H1 (cell line): ENCODE data around the gene OSM. TPM values are rescaled to one million over a fixed set of nuclear protein-coding genes. Genes with fewer than 3 reads are reported as not detected.
A peak's percentile ranks its signal among the peaks of the same experiment; 100 is the strongest.

Source experiments
- CTCF ChIA-PET: fragments of 300-600 bp; sonication (Branson Sonifier 250); formaldehyde crosslinking; loops from one replicate; lab custom pipeline; 2021; ENCODE audit not compliant: partially characterized antibody; lab: Charles Lee
- POLR2A ChIA-PET: fragments of 300-600 bp; sonication (Branson Sonifier 250); formaldehyde crosslinking; loops from one replicate; lab custom pipeline; 2021; ENCODE audit warnings: inconsistent platforms; ENCODE audit not compliant: partially characterized antibody; lab: Charles Lee
- DNase-seq, 2 experiments: peaks; one replicate each; pipeline versions ENCODE4 v3.0.0 to v3.0.0-alpha.2; 2010 to 2022; ENCODE audit warnings: low spot score in 2 of 2, low read depth in 1 of 2, mixed read lengths in 1 of 2
- FAIRE-seq: peaks from 2 replicates; lab custom pipeline; 2011; peaks lifted over from hg19 to GRCh38; lab: Jason Lieb, UNC
- H2AFZ ChIP-seq: 2 replicates; pipeline ENCODE4 v1.8.1; 2012; ENCODE audit warnings: low read length, inconsistent platforms
- H2AK5ac ChIP-seq: 2 replicates; pipeline ENCODE4 v1.6.1; 2013; ENCODE audit warnings: low read depth, low read length
- H2BK120ac ChIP-seq: replicated peaks from 2 replicates; pipeline ENCODE3; 2013; ENCODE audit warnings: low read depth, low read length, inconsistent platforms
- H2BK12ac ChIP-seq: 2 replicates; pipeline ENCODE4 v1.6.1; 2013; ENCODE audit warnings: low read depth, low read length
- H2BK15ac ChIP-seq: 2 replicates; pipeline ENCODE4 v1.6.1; 2013; ENCODE audit warnings: low read length
- H2BK20ac ChIP-seq: 2 replicates; pipeline ENCODE4 v1.6.1; 2013; ENCODE audit warnings: low read length
- H2BK5ac ChIP-seq: 2 replicates; pipeline ENCODE4 v1.6.1; 2013; ENCODE audit warnings: low read depth, low read length
- H3K14ac ChIP-seq: 2 replicates; pipeline ENCODE4 v1.6.1; 2013; ENCODE audit warnings: inconsistent platforms; ENCODE audit not compliant: insufficient read length
- H3K18ac ChIP-seq: 2 replicates; pipeline ENCODE4 v1.6.1; 2013; ENCODE audit warnings: low read length; ENCODE audit errors: extremely low read depth
- H3K23ac ChIP-seq: 2 replicates; pipeline ENCODE4 v1.6.1; 2013; ENCODE audit warnings: inconsistent platforms; ENCODE audit not compliant: insufficient read length
- H3K23me2 ChIP-seq: 2 replicates; pipeline ENCODE4 v1.6.1; 2013; ENCODE audit warnings: low read depth, low read length
- H3K27ac ChIP-seq: 2 replicates; pipeline ENCODE4 v1.6.1; 2011; ENCODE audit warnings: low read depth, low read length, inconsistent platforms
- H3K27me3 ChIP-seq, 4 experiments: replicated peaks in 1 of 4; 1 replicate in 1 of 4; 2 replicates in 3 of 4; pipeline versions ENCODE4 v1.6.1 to v1.8.1; 2011 to 2013; ENCODE audit warnings: low read length in 3 of 4, mild to moderate bottlenecking in 3 of 4, inconsistent platforms in 2 of 4, mixed read lengths in 2 of 4, moderate library complexity in 1 of 4; ENCODE audit not compliant: control insufficient read depth in 3 of 4, insufficient read depth in 3 of 4; ENCODE audit errors: extremely low read depth in 1 of 4
- H3K36me3 ChIP-seq, 4 experiments: 2 replicates each; pipeline versions ENCODE4 v1.6.1 to v1.8.1; 2011 to 2013; ENCODE audit warnings: mild to moderate bottlenecking in 4 of 4, low read length in 3 of 4, moderate library complexity in 2 of 4, control low read depth in 1 of 4, inconsistent platforms in 1 of 4; ENCODE audit not compliant: insufficient read depth in 4 of 4, control insufficient read depth in 2 of 4
- H3K4ac ChIP-seq: replicated peaks from 2 replicates; pipeline ENCODE3; 2013; ENCODE audit warnings: low read length, low read depth, mixed read lengths, inconsistent platforms; ENCODE audit not compliant: insufficient read length
- H3K4me1 ChIP-seq, 4 experiments: replicated peaks in 1 of 4; 1 replicate in 1 of 4; 2 replicates in 3 of 4; pipeline versions ENCODE4 v1.6.1 to v1.8.1; 2011 to 2013; ENCODE audit warnings: low read length in 3 of 4, inconsistent platforms in 2 of 4, mixed read lengths in 1 of 4; ENCODE audit not compliant: insufficient read depth in 4 of 4, control insufficient read depth in 3 of 4
- H3K4me2 ChIP-seq, 2 experiments: 2 replicates each; pipeline versions ENCODE4 v1.6.1 to v1.8.1; 2011 to 2013; ENCODE audit warnings: low read depth in 2 of 2, low read length in 2 of 2, control low read depth in 1 of 2, inconsistent platforms in 1 of 2, mild to moderate bottlenecking in 1 of 2; ENCODE audit not compliant: insufficient read depth in 1 of 2
- H3K4me3 ChIP-seq, 4 experiments: fragments of 200-600, 300-600 bp in 1 of 4; sonication (generic), shearing (Covaris generic), sonication (Bioruptor Twin) in 1 of 4; 2 replicates each; pipeline versions ENCODE4 v1.5.1 to v1.8.1; 2011 to 2016; ENCODE audit warnings: low read length in 4 of 4, low read depth in 3 of 4, control low read depth in 2 of 4, inconsistent platforms in 2 of 4, mild to moderate bottlenecking in 2 of 4, mixed read lengths in 1 of 4, moderate library complexity in 1 of 4; ENCODE audit not compliant: insufficient read depth in 2 of 4; ENCODE audit errors: extremely low read depth in 1 of 4
- H3K56ac ChIP-seq: replicated peaks from 2 replicates; pipeline ENCODE3; 2013; ENCODE audit warnings: low read depth, mild to moderate bottlenecking, mixed read lengths, low read length, inconsistent platforms; ENCODE audit not compliant: insufficient read length
- H3K79me1 ChIP-seq: 2 replicates; pipeline ENCODE4 v1.6.1; 2013; ENCODE audit warnings: low read depth, low read length, control low read depth
- H3K79me2 ChIP-seq, 2 experiments: 2 replicates each; pipeline versions ENCODE4 v1.6.1 to v1.8.1; 2012 to 2013; ENCODE audit warnings: low read length in 2 of 2, mild to moderate bottlenecking in 2 of 2, inconsistent platforms in 1 of 2; ENCODE audit not compliant: insufficient read depth in 2 of 2, control insufficient read depth in 1 of 2
- H3K9ac ChIP-seq, 4 experiments: replicated peaks in 1 of 4; 1 replicate in 1 of 4; 2 replicates in 3 of 4; pipeline versions ENCODE4 v1.6.1 to v1.8.1; 2011 to 2013; ENCODE audit warnings: low read depth in 3 of 4, low read length in 3 of 4, control low read depth in 2 of 4, mild to moderate bottlenecking in 2 of 4, moderate library complexity in 2 of 4, inconsistent platforms in 1 of 4; ENCODE audit errors: extremely low read depth in 1 of 4
- H3K9me3 ChIP-seq, 2 experiments: 2 replicates each; pipeline versions ENCODE4 v1.6.1 to v1.8.1; 2012 to 2013; ENCODE audit warnings: mild to moderate bottlenecking in 2 of 2, moderate library complexity in 2 of 2, control low read depth in 1 of 2, inconsistent platforms in 1 of 2, low read depth in 1 of 2, low read length in 1 of 2, mixed read lengths in 1 of 2; ENCODE audit not compliant: insufficient read depth in 2 of 2
- H4K20me1 ChIP-seq, 2 experiments: replicated peaks in 1 of 2; 2 replicates each; pipeline versions ENCODE3 to v1.8.1; 2011 to 2013; ENCODE audit warnings: inconsistent platforms in 2 of 2, low read length in 2 of 2, mild to moderate bottlenecking in 1 of 2; ENCODE audit not compliant: insufficient read depth in 2 of 2, control insufficient read depth in 1 of 2
- H4K5ac ChIP-seq: 2 replicates; pipeline ENCODE4 v1.6.1; 2013; ENCODE audit warnings: low read length, low read depth, mixed read lengths, inconsistent platforms; ENCODE audit not compliant: insufficient read length
- H4K8ac ChIP-seq: 2 replicates; pipeline ENCODE4 v1.8.0; 2013; ENCODE audit warnings: mild to moderate bottlenecking, moderate library complexity, low read length, inconsistent platforms; ENCODE audit not compliant: insufficient read depth; ENCODE audit errors: extremely low read depth
- H4K91ac ChIP-seq: replicated peaks from 2 replicates; pipeline ENCODE3; 2013; ENCODE audit warnings: low read length, mixed read lengths, inconsistent platforms; ENCODE audit not compliant: insufficient read length
- SP4 ChIP-seq: IDR thresholded peaks from 2 replicates; pipeline ENCODE4 v1.6.1; 2012; ENCODE audit warnings: low read length, inconsistent platforms
- TCF12 ChIP-seq: IDR thresholded peaks from 2 replicates; pipeline ENCODE4 v1.6.1; 2011; ENCODE audit warnings: low read depth, mild to moderate bottlenecking, low read length
- WGBS, 2 experiments: shearing (Covaris generic) in 1 of 2; methylation state at CpG; one replicate each; pipeline versions ENCODE4 v1.1.6 to v1.1.7; 2013 to 2015; ENCODE audit warnings: low lambda C conversion rate in 2 of 2, mixed read lengths in 2 of 2, inconsistent platforms in 1 of 2, low coverage in 1 of 2, missing lambda C conversion rate in 1 of 2; ENCODE audit not compliant: insufficient replicate concordance in 2 of 2, insufficient coverage in 1 of 2, insufficient read length in 1 of 2; ENCODE audit errors: extremely low coverage in 1 of 2, missing lambda C conversion rate in 1 of 2; 5-methylcytosine and 5-hydroxymethylcytosine counted together
- polyA plus RNA-seq, 7 experiments: library from polyadenylated mRNA; depleted of rRNA in 3 of 7; stranded (reverse) in 5 of 7; unstranded in 2 of 7; fragments of >200 nt in 5 of 7; fragments of 200-250 nt in 2 of 7; gene quantifications; 1 replicate in 5 of 7; 2 replicates in 1 of 7; 4 replicates in 1 of 7; pipeline versions ENCODE4 v1.2.1 to v1.2.3, GENCODE V29; 2011 to 2013; ENCODE audit warnings: missing spikeins in 2 of 7, mixed read lengths in 2 of 7
- total RNA-seq: library from RNA; stranded (reverse); fragmentation: NEBNext Ultra II Directional; extraction: Animal tissue kit (Norgen Biotek cat#: 25700); gene quantifications from 2 replicates; pipeline ENCODE4 v1.2.1, GENCODE V29; 2021

Gene OSM
- total and polyA plus RNA-seq, 2 of the 8 experiments (the other 6 are each of a cell fraction or from before 2014, with no cell fraction given): not detected

DNA sequence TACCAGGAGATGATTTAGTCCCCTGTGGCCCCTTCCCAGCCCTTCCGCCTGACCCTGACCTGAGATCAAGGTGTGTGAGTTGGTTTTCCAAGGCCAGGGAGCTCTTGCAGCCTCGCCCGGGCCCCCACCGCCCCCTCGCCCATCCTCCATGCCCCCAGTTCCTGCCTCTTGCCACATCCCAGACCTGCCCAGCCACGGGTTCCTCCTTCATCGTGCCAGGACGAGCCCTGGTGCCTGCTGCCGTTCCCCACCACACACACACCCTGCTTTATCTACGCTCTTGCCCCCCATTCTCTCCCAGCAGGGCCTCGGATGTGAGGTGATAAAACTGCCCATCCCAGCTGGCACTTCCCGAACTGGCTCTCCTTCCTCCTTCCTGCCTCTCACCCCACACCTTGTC, 18.7 kb downstream of the OSM start:
- no peak overlapping the region for H2AFZ ChIP-seq
- TF ChIP-seq TCF12: no peak
- no peak for TF ChIP-seq SP4

More for the DNA sequence above, 18.7 kb downstream of the OSM start:
- Histone ChIP-seq H2BK120ac (no peak overlapping the region), H3K9ac (no peak overlapping the region), H4K91ac (no peak overlapping the region), H2BK12ac (no peak overlapping the region), H3K27me3 (no peaks in the 10 kb centered on the region; a peak in 2 of 7 replicates), H2BK5ac (no peak overlapping the region), H3K18ac (no peak overlapping the region), H3K79me1 (peaks cover 4% of the 10 kb centered on the region), H3K14ac (no peak overlapping the region), H2BK20ac (no peak overlapping the region), H3K4me1 (peaks cover 3 to 25% (median 15%) of the 10 kb centered on the region in 4 experiments), H2BK15ac (0 out of 2 replicates have a peak overlapping the region, but pooled peaks have one; percentile 88), H3K4me3 (no peak overlapping the region), H3K9me3 (no peaks in the 10 kb centered on the region), H3K23ac (no peak overlapping the region), H4K20me1 (peaks cover 0 to 2% of the 10 kb centered on the region in 2 experiments), H3K27ac (no peak overlapping the region), H2AK5ac (no peak overlapping the region), H4K5ac (no peak overlapping the region), H3K79me2 (no peaks in the 10 kb centered on the region), H3K56ac (no peak overlapping the region), H3K36me3 (0 out of 8 replicates have a peak, but pooled peaks cover 0 to 5% (median 0%) of the 10 kb centered on the region in 4 experiments), H3K4ac (no peak overlapping the region), H3K4me2 (no peak overlapping the region), H3K23me2 (peaks cover 12% of the 10 kb centered on the region; the same call in 1 of the 2 replicates), H4K8ac (no peak overlapping the region)
- ChIA-PET POLR2A (interaction anchor here (1.0 to 2.4 kb wide), 2 partner anchors 9 to 12 kb away, joined by 3 to 7 read pairs; no protein-coding TSS in a partner anchor), CTCF (interaction anchor here (1.5 kb wide), 1 partner anchor 15 kb away, joined by 3 read pairs; no protein-coding TSS in a partner anchor)
- no peak for FAIRE-seq
- DNase-seq: no peak
- WGBS, 2 experiments: 72% methylated on average over 8 of the region's 12 CpGs; no CpG with 5 or more reads in 1 of the 2 experiments
